Measurements from ENCODE around the gene RAB3C. TPM values are rescaled to one million over a fixed set of nuclear protein-coding genes. Genes with fewer than 3 reads are reported as not detected.

The RAB3C gene
- total RNA-seq, 1 donor from 2014 or later = 0.47 TPM

GRCh38 chr5:58771796-58772195 lies 188.9 kb downstream of the RAB3C start:
- intact Hi-C loops (cut with micrococcal nuclease) = no loop called here
- no peaks in the 10 kb centered on the region for H3K27me3 Mint-ChIP-seq
- no peaks in the 10 kb centered on the region for H3K36me3 Mint-ChIP-seq (ENCODE audit: low read depth)
- H3K9me3 Mint-ChIP-seq = no peaks in the 10 kb centered on the region
- no peak for TF ChIP-seq CTCF (IDR thresholded peaks at IDR 0.05)
- peaks cover 1% of the 10 kb centered on the region for H3K4me1 Mint-ChIP-seq
- POLR2A ChIA-PET = no interaction called here
- no peak overlapping the region for H3K27ac Mint-ChIP-seq
- CTCF ChIA-PET = no interaction called here
- DNase-seq = no peak
- ATAC-seq (ENCODE audit: low read depth) = no peak
- no peak overlapping the region for H3K4me3 Mint-ChIP-seq

- no peaks in the 10 kb centered on the region for H3K27me3 Mint-ChIP-seq
- no peak for TF ChIP-seq CTCF (IDR thresholded peaks at IDR 0.05)
- POLR2A ChIA-PET = no interaction called here
- no peaks in the 10 kb centered on the region for H3K36me3 Mint-ChIP-seq (ENCODE audit: low read depth)
- no peak overlapping the region for H3K27ac Mint-ChIP-seq
- no peak for ATAC-seq (ENCODE audit: low read depth)
- DNase-seq = no peak
- intact Hi-C loops (cut with micrococcal nuclease) = no loop called here
- peaks cover 2% of the 10 kb centered on the region for H3K9me3 Mint-ChIP-seq
- CTCF ChIA-PET = no interaction called here
- H3K4me1 Mint-ChIP-seq = peaks cover 1% of the 10 kb centered on the region
- no peak overlapping the region for H3K4me3 Mint-ChIP-seq
Measured at GRCh38 chr5:58773744-58774441, 191.0 kb downstream of the RAB3C start.

GRCh38 chr5:58774937-58775336 lies 192.1 kb downstream of the RAB3C start:
- intact Hi-C loops (cut with micrococcal nuclease) = no loop called here
- H3K27ac Mint-ChIP-seq = no peak overlapping the region
- H3K4me3 Mint-ChIP-seq = no peak overlapping the region
- DNase-seq = no peak
- H3K27me3 Mint-ChIP-seq = no peaks in the 10 kb centered on the region
- H3K4me1 Mint-ChIP-seq = peaks cover 1% of the 10 kb centered on the region
- peaks cover 2% of the 10 kb centered on the region for H3K9me3 Mint-ChIP-seq
- no peak for TF ChIP-seq CTCF (IDR thresholded peaks at IDR 0.05)
- ChIA-PET CTCF (no interaction called here), POLR2A (no interaction called here)
- no peaks in the 10 kb centered on the region for H3K36me3 Mint-ChIP-seq (ENCODE audit: low read depth)
- ATAC-seq (ENCODE audit: low read depth) = no peak

GRCh38 chr5:58775701-58776262 lies 192.9 kb downstream of the RAB3C start:
- no peak overlapping the region for H3K27ac Mint-ChIP-seq
- TF ChIP-seq CTCF (IDR thresholded peaks at IDR 0.05) = no peak
- CTCF ChIA-PET = no interaction called here
- H3K36me3 Mint-ChIP-seq (ENCODE audit: low read depth) = no peaks in the 10 kb centered on the region
- H3K27me3 Mint-ChIP-seq = no peaks in the 10 kb centered on the region
- ATAC-seq (ENCODE audit: low read depth) = peak; percentile 49
- DNase-seq = no peak
- no peak overlapping the region for H3K4me3 Mint-ChIP-seq
- H3K9me3 Mint-ChIP-seq = peaks cover 2% of the 10 kb centered on the region
- POLR2A ChIA-PET = no interaction called here
- intact Hi-C loops (cut with micrococcal nuclease) = no loop called here
- H3K4me1 Mint-ChIP-seq = no peaks in the 10 kb centered on the region

GRCh38 chr5:58776559-58776958 lies 193.7 kb downstream of the RAB3C start:
- DNase-seq = no peak
- CTCF ChIA-PET = no interaction called here
- ATAC-seq (ENCODE audit: low read depth) = no peak
- no peak overlapping the region for H3K4me3 Mint-ChIP-seq
- no peaks in the 10 kb centered on the region for H3K27me3 Mint-ChIP-seq
- POLR2A ChIA-PET = no interaction called here
- H3K9me3 Mint-ChIP-seq = peaks cover 2% of the 10 kb centered on the region
- intact Hi-C loops (cut with micrococcal nuclease) = no loop called here
- TF ChIP-seq CTCF (IDR thresholded peaks at IDR 0.05) = no peak
- no peaks in the 10 kb centered on the region for H3K36me3 Mint-ChIP-seq (ENCODE audit: low read depth)
- no peak overlapping the region for H3K27ac Mint-ChIP-seq
- H3K4me1 Mint-ChIP-seq = no peaks in the 10 kb centered on the region

Data from activated B cell treated with CpG ODN at 0.5 μM for 24 hours (primary cell).